GM13976 (cell line): ENCODE data around the gene ADD3.

Experiments
- DNase-seq: peaks from one replicate; pipeline ENCODE4 v3.0.0; 2012; ENCODE audit warnings: low spot score
- CTCF ChIP-seq: IDR thresholded peaks from 2 replicates; pipeline ENCODE4 v1.5.1; 2012; ENCODE audit warnings: borderline replicate concordance, mild to moderate bottlenecking; ENCODE audit not compliant: insufficient read depth; ENCODE audit errors: extremely low read depth, missing control alignments, control extremely low read depth
- in situ Hi-C: fragments of 300-500 bp; cut with MboI; formaldehyde crosslinking; loops from one replicate; pipeline ENCODE4 v1.12.0; 2022; ENCODE audit warnings: low sequenced_read_pairs, mixed read lengths, inconsistent platforms; ENCODE audit not compliant: unreplicated experiment

The ADD3 gene

GRCh38 chr10:110170142-110170971 is 162.6 kb downstream of the ADD3 start:
- DNase-seq, result no peak
- in situ Hi-C loops, result no loop called here
- TF ChIP-seq CTCF, result no peak

- in situ Hi-C loops, result no loop called here
- TF ChIP-seq CTCF, result no peak
- DNase-seq, result no peak
Observed at GRCh38 chr10:110171032-110171431, 163.2 kb downstream of the ADD3 start.

- DNase-seq, result no peak
- in situ Hi-C loops, result no loop called here
Observed at GRCh38 chr10:110172155-110172554, 164.4 kb downstream of the ADD3 start.

GRCh38 chr10:110174201-110174600 is 166.4 kb downstream of the ADD3 start:
- TF ChIP-seq CTCF, result no peak
- no peak for DNase-seq
- in situ Hi-C loops, result no loop called here

More at GRCh38 chr10:110172155-110172554, 164.4 kb downstream of the ADD3 start:
- TF ChIP-seq CTCF, result no peak

- TF ChIP-seq CTCF, result no peak
- DNase-seq, result no peak
- in situ Hi-C loops, result no loop called here
Observed at GRCh38 chr10:110174816-110175215, 167.0 kb downstream of the ADD3 start.

- no peak for DNase-seq
- no peak for TF ChIP-seq CTCF
- in situ Hi-C loops, result no loop called here
Observed at GRCh38 chr10:110175406-110175805, 167.6 kb downstream of the ADD3 start.
